Subcutaneous adipose tissue (tissue), 4 donors: ENCODE results near the gene CPNE8. TPM values are rescaled to one million over a fixed set of nuclear protein-coding genes. Genes with fewer than 3 reads are reported as not detected.

Experiments used
- total RNA-seq, 4 donors: library from RNA; depleted of rRNA; stranded (reverse); fragments of >200 nt; gene quantifications; one replicate each; pipeline ENCODE4 v1.1.0, GENCODE V29; 2016
- TF ChIP-seq, protein P1 (sequence below): fragments of 450-650 bp; IDR thresholded peaks from one replicate; pipeline ENCODE4 v1.5.1; 2016; ENCODE audit warnings: low read depth, mild to moderate bottlenecking, control low read depth, antibody characterized with exemption, moderate library complexity

Gene CPNE8
- total RNA-seq, 4 donors from 2014 or later, result 26.4 to 44.7 (median 37.7) TPM

DNA sequence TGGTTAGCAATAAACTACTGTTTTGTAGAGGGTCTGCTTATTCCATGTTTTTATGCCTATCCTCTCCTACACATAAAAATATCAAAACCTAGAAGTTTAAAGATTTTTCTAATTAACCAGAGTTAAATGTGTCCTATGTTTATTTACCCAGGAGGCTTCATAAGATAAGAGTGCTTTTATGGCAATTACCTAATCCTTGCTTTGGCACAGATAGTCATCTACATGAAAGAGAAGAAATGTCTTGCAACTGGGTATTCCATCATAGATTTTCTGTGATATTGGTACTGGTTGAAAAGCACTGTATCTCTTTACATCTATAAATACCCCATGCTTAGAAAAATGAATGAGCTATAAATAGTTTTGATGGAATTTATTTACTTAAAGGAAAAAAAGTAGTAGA is 277.1 kb downstream of the CPNE8 start:
- TF ChIP-seq, protein P1, sequence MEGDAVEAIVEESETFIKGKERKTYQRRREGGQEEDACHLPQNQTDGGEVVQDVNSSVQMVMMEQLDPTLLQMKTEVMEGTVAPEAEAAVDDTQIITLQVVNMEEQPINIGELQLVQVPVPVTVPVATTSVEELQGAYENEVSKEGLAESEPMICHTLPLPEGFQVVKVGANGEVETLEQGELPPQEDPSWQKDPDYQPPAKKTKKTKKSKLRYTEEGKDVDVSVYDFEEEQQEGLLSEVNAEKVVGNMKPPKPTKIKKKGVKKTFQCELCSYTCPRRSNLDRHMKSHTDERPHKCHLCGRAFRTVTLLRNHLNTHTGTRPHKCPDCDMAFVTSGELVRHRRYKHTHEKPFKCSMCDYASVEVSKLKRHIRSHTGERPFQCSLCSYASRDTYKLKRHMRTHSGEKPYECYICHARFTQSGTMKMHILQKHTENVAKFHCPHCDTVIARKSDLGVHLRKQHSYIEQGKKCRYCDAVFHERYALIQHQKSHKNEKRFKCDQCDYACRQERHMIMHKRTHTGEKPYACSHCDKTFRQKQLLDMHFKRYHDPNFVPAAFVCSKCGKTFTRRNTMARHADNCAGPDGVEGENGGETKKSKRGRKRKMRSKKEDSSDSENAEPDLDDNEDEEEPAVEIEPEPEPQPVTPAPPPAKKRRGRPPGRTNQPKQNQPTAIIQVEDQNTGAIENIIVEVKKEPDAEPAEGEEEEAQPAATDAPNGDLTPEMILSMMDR, result no peak

DNA sequence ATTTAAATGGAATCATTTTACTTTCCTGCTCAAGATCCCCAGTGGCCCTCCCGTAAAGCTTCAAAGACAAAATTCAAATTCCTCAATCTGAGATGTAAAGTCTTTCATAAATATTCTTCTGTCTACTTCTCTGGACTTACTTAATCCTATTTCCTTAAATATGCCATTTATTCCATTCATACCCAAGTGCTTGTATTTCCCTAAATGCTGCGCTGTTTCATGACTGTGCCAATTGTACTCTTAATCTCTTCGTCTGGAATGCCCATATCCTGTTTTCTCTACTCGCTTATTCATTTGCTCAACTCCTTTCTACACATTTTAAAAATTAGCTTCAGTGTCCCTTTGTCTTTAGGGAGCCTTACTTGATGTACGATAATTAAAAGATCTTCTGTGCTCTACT is 280.1 kb downstream of the CPNE8 start:
- TF ChIP-seq, protein P1, result no peak

DNA sequence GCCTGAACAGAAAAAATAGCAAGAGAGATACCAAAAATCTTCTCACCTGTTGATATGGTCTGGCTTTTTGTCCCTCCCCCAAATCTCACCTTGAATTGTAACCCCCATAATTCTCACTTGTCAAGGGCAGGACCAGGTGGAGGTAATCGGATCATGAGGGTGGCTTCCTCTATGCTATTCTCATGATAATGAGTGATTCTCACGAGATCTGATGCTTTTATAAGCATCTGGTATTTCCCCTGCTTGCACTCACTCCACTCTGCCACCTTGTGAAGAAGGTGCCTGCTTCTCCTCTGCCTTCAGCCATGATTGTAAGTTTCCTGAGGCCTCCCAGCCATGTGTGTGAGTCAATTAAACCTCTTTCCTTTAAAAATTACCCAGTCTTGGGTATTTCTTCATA is 291.2 kb downstream of the CPNE8 start:
- TF ChIP-seq, protein P1, result no peak

DNA sequence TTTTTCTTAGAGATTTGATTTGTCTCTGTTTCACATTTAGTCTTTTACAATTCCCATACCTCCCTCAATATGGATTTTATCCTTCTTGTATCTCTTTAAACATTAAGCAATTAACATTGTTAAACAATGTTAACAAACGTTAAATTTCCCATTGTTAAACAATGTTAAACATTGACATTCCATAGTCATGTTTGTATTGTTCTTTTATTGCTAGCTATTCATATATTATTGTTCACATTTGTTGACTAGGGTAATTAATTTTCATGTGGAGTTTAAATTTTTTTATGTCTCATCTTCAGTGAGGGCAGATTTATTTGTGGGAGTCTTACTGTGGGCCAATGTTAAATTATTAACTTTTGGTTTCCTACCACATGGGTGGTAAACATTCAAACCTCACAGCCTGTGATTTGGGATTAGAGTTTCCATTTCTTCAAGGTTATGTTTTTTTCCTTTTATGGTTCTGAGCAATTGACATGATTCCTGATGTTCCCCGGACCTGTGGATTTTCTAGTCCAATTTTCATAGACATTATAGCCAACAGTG is 294.5 kb downstream of the CPNE8 start:
- TF ChIP-seq, protein P1, result no peak

DNA sequence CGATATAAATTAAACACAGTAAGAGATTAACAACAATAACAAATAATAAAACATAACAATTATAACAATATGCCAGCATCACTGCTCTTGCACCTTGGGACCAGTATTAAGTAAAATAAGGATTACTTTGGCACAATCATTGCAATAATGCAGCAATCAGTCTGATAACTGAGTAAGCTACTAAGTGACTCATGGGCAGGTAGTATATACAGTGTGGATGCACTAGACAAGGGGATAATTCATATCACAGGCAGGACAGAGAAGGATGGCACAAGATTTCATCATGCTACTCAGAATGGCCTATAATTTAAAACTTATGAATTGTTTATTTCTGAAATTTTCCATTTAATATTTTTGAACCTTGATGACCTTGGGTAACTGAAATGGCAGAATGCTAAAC is 298.1 kb downstream of the CPNE8 start:
- TF ChIP-seq, protein P1, result no peak
